OCI-LY1 (cell line): Measurements from ENCODE around the gene MEG3.

Source experiments
- CTCF ChIP-seq: fragments of 200-600 bp; sonication (generic), shearing (Covaris generic); IDR thresholded peaks from 2 replicates; pipeline ENCODE4 v1.5.1; 2017; ENCODE audit warnings: mild to moderate bottlenecking, antibody characterized with exemption, low read length, moderate library complexity, mixed read lengths
- EZH2 ChIP-seq: fragments of 200-600 bp; sonication (generic), shearing (Covaris generic); IDR thresholded peaks from 2 replicates; pipeline ENCODE4 v1.8.0; 2017; ENCODE audit warnings: borderline replicate concordance, mixed run types, mild to moderate bottlenecking, antibody characterized with exemption, low read length, moderate library complexity, mixed read lengths

- no peak for TF ChIP-seq CTCF
- TF ChIP-seq EZH2 = no peak
These were observed 38.3 kb upstream of the MEG3 start for GRCh38 chr14:100787659-100788058.
